CD4-positive, alpha-beta T cell (primary cell): Measurements from ENCODE around the gene FBXL2. TPM values are rescaled to one million over a fixed set of nuclear protein-coding genes. Genes with fewer than 3 reads are reported as not detected.

Source experiments
- ATAC-seq: fragments of 200-7000 bp; cut with Tn5 transposase; one replicate; pipeline ENCODE4 v1.10.0; 2022; ENCODE audit warnings: mild to moderate bottlenecking; ENCODE audit not compliant: poor library complexity
- CTCF ChIA-PET: fragments of 350-600 bp; sonication (Branson Sonifier 250); formaldehyde crosslinking; loops from one replicate; lab custom pipeline; 2021; ENCODE audit warnings: antibody characterized with exemption, inconsistent platforms; lab: Charles Lee
- POLR2A ChIA-PET: fragments of 350-600 bp; sonication (Branson Sonifier 250); formaldehyde crosslinking; loops from one replicate; lab custom pipeline; 2021; ENCODE audit warnings: antibody characterized with exemption, inconsistent platforms; lab: Charles Lee
- DNase-seq, 14 experiments: peaks; one replicate each; pipeline ENCODE4 v3.0.0-alpha.2; 2013 to 2020; ENCODE audit warnings: mixed read lengths in 2 of 14
- H3K27ac ChIP-seq, 2 donors: one replicate each; pipeline versions ENCODE4 v1.5.1 to v1.7.0; 2013; ENCODE audit warnings: low read length in 2 of 2, low read depth in 1 of 2, mild to moderate bottlenecking in 1 of 2
- H3K27me3 ChIP-seq, 2 experiments: 1 replicate in 1 of 2; 2 replicates in 1 of 2; pipeline versions ENCODE4 v1.6.1 to v1.7.0; 2013; ENCODE audit warnings: low read length in 2 of 2, control low read depth in 1 of 2, mild to moderate bottlenecking in 1 of 2, moderate library complexity in 1 of 2; ENCODE audit not compliant: insufficient read depth in 2 of 2, control insufficient read depth in 1 of 2
- H3K36me3 ChIP-seq: one replicate; pipeline ENCODE4 v1.6.1; 2013; ENCODE audit warnings: low read length, control low read depth; ENCODE audit not compliant: insufficient read depth
- H3K4me1 ChIP-seq: one replicate; pipeline ENCODE4 v1.6.1; 2013; ENCODE audit warnings: low read length, control low read depth; ENCODE audit not compliant: insufficient read depth
- H3K4me3 ChIP-seq: one replicate; pipeline ENCODE4 v1.5.1; 2013; ENCODE audit warnings: mild to moderate bottlenecking, low read length, moderate library complexity
- H3K9me3 ChIP-seq, 2 experiments: 1 replicate in 1 of 2; 2 replicates in 1 of 2; pipeline versions ENCODE4 v1.6.1 to v1.7.0; 2013; ENCODE audit warnings: low read length in 2 of 2, mild to moderate bottlenecking in 2 of 2, control low read depth in 1 of 2, moderate library complexity in 1 of 2; ENCODE audit not compliant: control insufficient read depth in 1 of 2, insufficient read depth in 1 of 2
- H3K27ac Mint-ChIP-seq: one replicate; pipeline ENCODE4 v1.8.0; 2020; ENCODE audit warnings: mixed read lengths
- H3K27me3 Mint-ChIP-seq: one replicate; pipeline ENCODE4 v1.8.0; 2021; ENCODE audit warnings: mixed read lengths
- H3K36me3 Mint-ChIP-seq: one replicate; pipeline ENCODE4 v1.8.0; 2021; ENCODE audit warnings: low read depth, mixed read lengths
- H3K4me1 Mint-ChIP-seq: one replicate; pipeline ENCODE4 v1.8.0; 2021; ENCODE audit warnings: low read depth, mixed read lengths
- H3K4me3 Mint-ChIP-seq: one replicate; pipeline ENCODE4 v1.8.0; 2020; ENCODE audit warnings: mild to moderate bottlenecking, mixed read lengths
- H3K9me3 Mint-ChIP-seq: one replicate; pipeline ENCODE4 v1.8.0; 2020; ENCODE audit warnings: mixed read lengths
- CTCF ChIP-seq: fragments of 200-600 bp; IDR thresholded peaks from one replicate; pipeline ENCODE4 v1.8.0; 2022; ENCODE audit warnings: antibody characterized with exemption, mild to moderate bottlenecking
- intact Hi-C, 2 experiments: fragments of 100-400 bp; cut with DNase I in 1 of 2; cut with micrococcal nuclease in 1 of 2; formaldehyde crosslinking; loops; one replicate each; pipeline versions ENCODE4 v1.15.1 to v1.9.0; 2023 to 2025; cut with DNase I, micrococcal nuclease
- total RNA-seq, 174 experiments: library from RNA in 2 of 174; stranded (reverse) in 2 of 174; gene quantifications; one replicate each; pipeline ENCODE4 v1.2.3 and lab custom pipeline; 2021 to 2026

Gene FBXL2
- total RNA-seq, 2 experiments from 2014 or later, result not detected

- Histone ChIP-seq H3K27me3 (peaks cover 5 to 23% of the 10 kb centered on the region in 2 experiments), H3K9me3 (peaks cover 0 to 4% of the 10 kb centered on the region in 2 experiments), H3K4me1 (peaks cover 3% of the 10 kb centered on the region), H3K36me3 (no peaks in the 10 kb centered on the region), H3K4me3 (no peak overlapping the region), H3K27ac (no peak overlapping the region)
- POLR2A ChIA-PET, result no interaction called here
- intact Hi-C loops, result no loop called here
- TF ChIP-seq CTCF, result no peak
- ATAC-seq (no peak), DNase-seq (no peak)
- Mint-ChIP-seq H3K9me3 (no peaks in the 10 kb centered on the region), H3K27me3 (peaks cover 38% of the 10 kb centered on the region), H3K36me3 (no peaks in the 10 kb centered on the region), H3K4me1 (no peaks in the 10 kb centered on the region), H3K27ac (no peak overlapping the region), H3K4me3 (no peak overlapping the region)
- CTCF ChIA-PET, result no interaction called here
These were observed 3.6 kb upstream of the FBXL2 start for GRCh38 chr3:33273628-33274027.

- Mint-ChIP-seq H3K9me3 (no peaks in the 10 kb centered on the region), H3K27me3 (peaks cover 60% of the 10 kb centered on the region), H3K4me3 (no peak overlapping the region), H3K27ac (no peak overlapping the region), H3K36me3 (no peaks in the 10 kb centered on the region), H3K4me1 (no peaks in the 10 kb centered on the region)
- peaks cover 2 to 27% of the 10 kb centered on the region in 2 experiments for H3K27me3 ChIP-seq
- H3K4me3 ChIP-seq, result no peak overlapping the region
- H3K36me3 ChIP-seq, result no peaks in the 10 kb centered on the region
- H3K4me1 ChIP-seq, result peaks cover 3% of the 10 kb centered on the region
- ATAC-seq (no peak), DNase-seq (no peak)
- ChIA-PET CTCF (no interaction called here), POLR2A (no interaction called here)
- H3K27ac ChIP-seq, result no peak overlapping the region
- intact Hi-C loops, result no loop called here
- H3K9me3 ChIP-seq, result no peaks in the 10 kb centered on the region
- TF ChIP-seq CTCF, result no peak
These were observed 921 bp downstream of the FBXL2 start for GRCh38 chr3:33278163-33278562.

- Histone ChIP-seq H3K4me3 (no peak overlapping the region), H3K4me1 (no peaks in the 10 kb centered on the region), H3K9me3 (peaks cover 0 to 8% of the 10 kb centered on the region in 2 experiments), H3K27ac (no peak overlapping the region), H3K27me3 (peaks cover 11 to 12% of the 10 kb centered on the region in 2 experiments), H3K36me3 (no peaks in the 10 kb centered on the region)
- POLR2A ChIA-PET, result no interaction called here
- no peak for DNase-seq
- H3K9me3 Mint-ChIP-seq, result peaks cover 19% of the 10 kb centered on the region
- intact Hi-C loops, result no loop called here
- peaks cover 57% of the 10 kb centered on the region for H3K27me3 Mint-ChIP-seq
- H3K36me3 Mint-ChIP-seq, result peaks cover 4% of the 10 kb centered on the region
- CTCF ChIA-PET, result no interaction called here
- no peak for TF ChIP-seq CTCF
- no peak for ATAC-seq
- H3K4me3 Mint-ChIP-seq, result no peak overlapping the region
- H3K27ac Mint-ChIP-seq, result no peak overlapping the region
- no peaks in the 10 kb centered on the region for H3K4me1 Mint-ChIP-seq
These were observed 10.5 kb downstream of the FBXL2 start for GRCh38 chr3:33287672-33288282.
